H9 (cell line): ENCODE data around the gene XPR1. TPM values are rescaled to one million over a fixed set of nuclear protein-coding genes. Genes with fewer than 3 reads are reported as not detected.

ENCODE experiments used
- DNase-seq: peaks from one replicate; pipeline ENCODE4 v3.0.0-alpha.2; 2017
- H2AFZ ChIP-seq: one replicate; pipeline ENCODE4 v1.6.1; 2013; ENCODE audit warnings: mild to moderate bottlenecking, low read length, control low read depth, moderate library complexity
- H2AK5ac ChIP-seq: 2 replicates; pipeline ENCODE4 v1.6.1; 2013; ENCODE audit warnings: low read length, control low read depth, mixed read lengths; ENCODE audit not compliant: insufficient read length
- H2BK120ac ChIP-seq: one replicate; pipeline ENCODE4 v1.6.1; 2013; ENCODE audit warnings: low read depth, mild to moderate bottlenecking, low read length, control low read depth, inconsistent platforms; ENCODE audit not compliant: poor library complexity, severe bottlenecking
- H2BK12ac ChIP-seq: 2 replicates; pipeline ENCODE4 v1.6.1; 2013; ENCODE audit warnings: low read length, control low read depth, mixed read lengths, low read depth; ENCODE audit not compliant: insufficient read length
- H2BK15ac ChIP-seq: 2 replicates; pipeline ENCODE4 v1.6.1; 2013; ENCODE audit warnings: low read depth, low read length, control low read depth
- H2BK20ac ChIP-seq: one replicate; pipeline ENCODE4 v1.6.1; 2013; ENCODE audit warnings: low read depth, mild to moderate bottlenecking, low read length, control low read depth, inconsistent platforms; ENCODE audit not compliant: poor library complexity, severe bottlenecking
- H2BK5ac ChIP-seq: 2 replicates; pipeline ENCODE4 v1.6.1; 2013; ENCODE audit warnings: low read length, control low read depth, mixed read lengths; ENCODE audit not compliant: insufficient read length
- H3K14ac ChIP-seq: 2 replicates; pipeline ENCODE4 v1.6.1; 2013; ENCODE audit warnings: low read length, control low read depth; ENCODE audit not compliant: insufficient read depth
- H3K18ac ChIP-seq: 2 replicates; pipeline ENCODE4 v1.6.1; 2013; ENCODE audit warnings: low read depth, mild to moderate bottlenecking, mixed read lengths, low read length, control low read depth; ENCODE audit not compliant: insufficient read length
- H3K23ac ChIP-seq: 2 replicates; pipeline ENCODE4 v1.6.1; 2013; ENCODE audit warnings: low read length, control low read depth, mixed read lengths, low read depth; ENCODE audit not compliant: insufficient read length
- H3K23me2 ChIP-seq: 2 replicates; pipeline ENCODE4 v1.6.1; 2013; ENCODE audit warnings: low read depth, mild to moderate bottlenecking, mixed read lengths, low read length, control low read depth; ENCODE audit not compliant: insufficient read length, poor library complexity, severe bottlenecking
- H3K27ac ChIP-seq: 2 replicates; pipeline ENCODE4 v1.5.1; 2013; ENCODE audit warnings: low read length, control low read depth, mixed read lengths, low read depth; ENCODE audit not compliant: insufficient read length
- H3K27me3 ChIP-seq: 2 replicates; pipeline ENCODE4 v1.6.1; 2013; ENCODE audit warnings: low read length, control low read depth, inconsistent platforms; ENCODE audit not compliant: insufficient read depth
- H3K4ac ChIP-seq: 2 replicates; pipeline ENCODE4 v1.6.1; 2013; ENCODE audit warnings: low read depth, mild to moderate bottlenecking, control low read depth, inconsistent platforms, low read length, moderate library complexity
- H3K4me1 ChIP-seq: 2 replicates; pipeline ENCODE4 v1.6.1; 2013; ENCODE audit warnings: low read length, control low read depth, inconsistent platforms; ENCODE audit not compliant: insufficient read depth
- H3K4me2 ChIP-seq: 2 replicates; pipeline ENCODE4 v1.6.1; 2013; ENCODE audit warnings: low read length, control low read depth, mixed read lengths; ENCODE audit not compliant: insufficient read length, insufficient read depth
- H3K56ac ChIP-seq: 2 replicates; pipeline ENCODE4 v1.6.1; 2013; ENCODE audit warnings: low read depth, mild to moderate bottlenecking, mixed read lengths, low read length, control low read depth; ENCODE audit not compliant: insufficient read length
- H3K79me1 ChIP-seq: 2 replicates; pipeline ENCODE4 v1.6.1; 2013; ENCODE audit warnings: low read depth, mild to moderate bottlenecking, moderate library complexity, low read length, control low read depth, inconsistent platforms; ENCODE audit not compliant: insufficient read depth, poor library complexity, severe bottlenecking
- H3K79me2 ChIP-seq: 2 replicates; pipeline ENCODE4 v1.6.1; 2013; ENCODE audit warnings: low read length, control low read depth, inconsistent platforms; ENCODE audit not compliant: insufficient read depth
- H3K9ac ChIP-seq: 2 replicates; pipeline ENCODE4 v1.6.1; 2013; ENCODE audit warnings: low read length, control low read depth, mixed read lengths; ENCODE audit not compliant: insufficient read length; ENCODE audit errors: extremely low read depth
- H3K9me3 ChIP-seq: one replicate; pipeline ENCODE4 v1.6.1; 2013; ENCODE audit warnings: low read depth, low read length, inconsistent platforms; ENCODE audit not compliant: control insufficient read depth
- H3T11ph ChIP-seq: one replicate; pipeline ENCODE4 v1.6.1; 2013; ENCODE audit warnings: mild to moderate bottlenecking, low read length, control low read depth, inconsistent platforms
- H4K20me1 ChIP-seq: one replicate; pipeline ENCODE4 v1.6.1; 2013; ENCODE audit not compliant: control insufficient read depth, insufficient read length, insufficient read depth
- H4K5ac ChIP-seq: 2 replicates; pipeline ENCODE4 v1.6.1; 2013; ENCODE audit warnings: low read depth, mild to moderate bottlenecking, mixed read lengths, low read length, control low read depth; ENCODE audit not compliant: insufficient read length
- H4K8ac ChIP-seq: replicated peaks from 2 replicates; pipeline ENCODE4 v1.6.1; 2013; ENCODE audit warnings: low read length, control low read depth, mixed read lengths, low read depth; ENCODE audit not compliant: insufficient read length
- H4K91ac ChIP-seq: 2 replicates; pipeline ENCODE4 v1.6.1; 2013; ENCODE audit warnings: low read depth, mild to moderate bottlenecking, moderate library complexity, mixed read lengths, low read length, control low read depth; ENCODE audit not compliant: insufficient read length
- H3K27ac Mint-ChIP-seq, 3 experiments: 2 replicates in 2 of 3; 3 replicates in 1 of 3; pipeline ENCODE4 v1.8.0; 2020 to 2021; ENCODE audit warnings: mixed read lengths in 3 of 3, mild to moderate bottlenecking in 1 of 3, moderate library complexity in 1 of 3
- H3K27me3 Mint-ChIP-seq: 2 replicates; pipeline ENCODE4 v1.8.0; 2021; ENCODE audit warnings: low read depth, mild to moderate bottlenecking, moderate library complexity, mixed read lengths
- H3K36me3 Mint-ChIP-seq, 3 experiments: 2 replicates in 2 of 3; 3 replicates in 1 of 3; pipeline ENCODE4 v1.8.0; 2020 to 2021; ENCODE audit warnings: low read depth in 3 of 3, mixed read lengths in 3 of 3; ENCODE audit not compliant: insufficient read depth in 1 of 3
- H3K4me1 Mint-ChIP-seq, 2 experiments: 2 replicates each; pipeline ENCODE4 v1.8.0; 2020; ENCODE audit warnings: mixed read lengths in 2 of 2
- H3K4me3 Mint-ChIP-seq, 2 experiments: 2 replicates in 1 of 2; 3 replicates in 1 of 2; pipeline ENCODE4 v1.8.0; 2020 to 2021; ENCODE audit warnings: mild to moderate bottlenecking in 2 of 2, mixed read lengths in 2 of 2, moderate library complexity in 1 of 2
- H3K9me3 Mint-ChIP-seq, 2 experiments: 2 replicates in 1 of 2; 3 replicates in 1 of 2; pipeline ENCODE4 v1.8.0; 2020; ENCODE audit warnings: mild to moderate bottlenecking in 2 of 2, mixed read lengths in 2 of 2, moderate library complexity in 1 of 2
- CTCF ChIP-seq: fragments of 200-600 bp; sonication (generic); conservative IDR thresholded peaks from 3 replicates; pipeline ENCODE4 v1.8.0; 2021; ENCODE audit warnings: antibody characterized with exemption, mild to moderate bottlenecking
- total RNA-seq: library from RNA; stranded (reverse); gene quantifications from 2 replicates; pipeline ENCODE4 v1.2.1, GENCODE V29; 2021

Gene XPR1
- total RNA-seq, 1 experiment from 2014 or later: 34.1 TPM

GRCh38 chr1:180769889-180770288, 138.1 kb downstream of the XPR1 start:
- no peak overlapping the region for H3K9ac ChIP-seq
- H3K18ac ChIP-seq: no peak overlapping the region
- no peaks in the 10 kb centered on the region for H4K20me1 ChIP-seq
- no peaks in the 10 kb centered on the region for H3K4me1 Mint-ChIP-seq
- H3K27ac ChIP-seq: no peak overlapping the region
- H3K4me1 ChIP-seq: no peaks in the 10 kb centered on the region
- H3K14ac ChIP-seq: no peak overlapping the region
- H4K91ac ChIP-seq: no peak overlapping the region
- H3K9me3 Mint-ChIP-seq: peaks cover 3% of the 10 kb centered on the region in 2 experiments; a peak in 1 of 5 replicates
- H3K27ac Mint-ChIP-seq: no peak overlapping the region
- H4K8ac ChIP-seq: no peak overlapping the region
- no peak overlapping the region for H2AFZ ChIP-seq
- H3T11ph ChIP-seq: no peak overlapping the region
- H3K27me3 Mint-ChIP-seq: no peaks in the 10 kb centered on the region
- no peak overlapping the region for H3K4me2 ChIP-seq
- H2BK20ac ChIP-seq: no peak overlapping the region
- no peak for TF ChIP-seq CTCF
- no peak overlapping the region for H2BK12ac ChIP-seq
- H3K23me2 ChIP-seq: no peaks in the 10 kb centered on the region
- H3K79me2 ChIP-seq: no peaks in the 10 kb centered on the region; the same call in 1 of the 2 replicates
- no peak overlapping the region for H2BK5ac ChIP-seq
- H3K36me3 Mint-ChIP-seq: peaks cover 0 to 3% (median 0%) of the 10 kb centered on the region in 3 experiments; a peak in 3 of 7 replicates
- H3K27me3 ChIP-seq: no peaks in the 10 kb centered on the region
- no peak overlapping the region for H2BK15ac ChIP-seq
- no peak overlapping the region for H3K23ac ChIP-seq
- H3K9me3 ChIP-seq: no peaks in the 10 kb centered on the region
- no peak overlapping the region for H2BK120ac ChIP-seq
- no peak overlapping the region for H3K4me3 Mint-ChIP-seq
- no peak overlapping the region for H3K4ac ChIP-seq
- no peak overlapping the region for H2AK5ac ChIP-seq
- DNase-seq: no peak
- H3K56ac ChIP-seq: no peak overlapping the region
- no peaks in the 10 kb centered on the region for H3K79me1 ChIP-seq
- no peak overlapping the region for H4K5ac ChIP-seq
